GM10248 (cell line): ENCODE measurements around the gene TNNT3.

Source experiments
- CTCF ChIA-PET: fragments of 300-600 bp; sonication (Branson Sonifier 250); formaldehyde crosslinking; extraction: SDS; loops from one replicate; lab custom pipeline; 2021; ENCODE audit warnings: antibody characterized with exemption; lab: Yijun Ruan, JAX
- POLR2A ChIA-PET: fragments of 350-650 bp; sonication (Branson Sonifier 250); formaldehyde crosslinking; extraction: SDS; loops from one replicate; lab custom pipeline; 2020; ENCODE audit warnings: antibody characterized with exemption; lab: Yijun Ruan, JAX
- DNase-seq: peaks from one replicate; pipeline ENCODE4 v3.0.0; 2012; ENCODE audit errors: extremely low spot score
- CTCF ChIP-seq: IDR thresholded peaks from 2 replicates; pipeline ENCODE4 v1.5.1; 2012; ENCODE audit warnings: mild to moderate bottlenecking, low read depth; ENCODE audit errors: extremely low read depth, missing control alignments, control extremely low read depth

Gene TNNT3

GRCh38 chr11:1987024-1987423 lies 67.5 kb downstream of the TNNT3 start:
- no peak for DNase-seq
- no peak for TF ChIP-seq CTCF
- ChIA-PET CTCF (interaction anchor here (1.0 to 1.6 kb wide), 2 partner anchors 164 to 293 kb away, joined by 3 to 5 read pairs; no protein-coding TSS in a partner anchor), POLR2A (no interaction called here)

- CTCF ChIA-PET, result interaction anchor here (1.3 kb wide), 1 partner anchor 12 kb away, joined by 3 read pairs; no protein-coding TSS in a partner anchor
- TF ChIP-seq CTCF, result no peak
- POLR2A ChIA-PET, result no interaction called here
- no peak for DNase-seq
Observed at GRCh38 chr11:1988174-1988573, 68.7 kb downstream of the TNNT3 start.
